Right cardiac atrium (tissue), 5 donors: ENCODE measurements around the gene MRPL44. TPM values are rescaled to one million over a fixed set of nuclear protein-coding genes. Genes with fewer than 3 reads are reported as not detected.
A peak's percentile ranks its signal among the peaks of the same experiment; 100 is the strongest.

ENCODE experiments used
- ATAC-seq, 2 donors: fragments of 200-7000 bp; cut with Tn5 transposase; one replicate each; pipeline versions ENCODE4 v1.8.0 to v1.9.1; 2020; ENCODE audit warnings: moderate library complexity in 2 of 2, mild to moderate bottlenecking in 1 of 2
- DNase-seq, 3 donors: peaks; one replicate each; pipeline ENCODE4 v3.0.0-alpha.2; 2020
- H3K27ac ChIP-seq: one replicate; pipeline ENCODE4 v1.5.1; 2013; ENCODE audit warnings: mild to moderate bottlenecking, low read length, control low read depth, moderate library complexity
- H3K27me3 ChIP-seq: one replicate; pipeline ENCODE4 v1.6.1; 2013; ENCODE audit not compliant: control insufficient read depth, insufficient read depth
- H3K4me1 ChIP-seq: one replicate; pipeline ENCODE4 v1.6.1; 2013; ENCODE audit warnings: low read length; ENCODE audit not compliant: control insufficient read depth, insufficient read depth
- H3K4me3 ChIP-seq: one replicate; pipeline ENCODE4 v1.5.1; 2013; ENCODE audit warnings: low read length, control low read depth
- H3K9me3 ChIP-seq: one replicate; pipeline ENCODE4 v1.6.1; 2013; ENCODE audit warnings: low read length; ENCODE audit not compliant: control insufficient read depth
- WGBS: extraction: QIAGEN DNeasy Blood & Tissue Kit; methylation state at CpG from one replicate; pipeline ENCODE4 v1.1.7; 2013; 5-methylcytosine and 5-hydroxymethylcytosine counted together
- intact Hi-C, 4 donors: fragments of 100-400 bp; cut with DNase I; formaldehyde crosslinking; loops; one replicate each; pipeline versions ENCODE4 v1.11.0 to v1.14.0; 2022 to 2023
- polyA plus RNA-seq: library from polyadenylated mRNA; stranded (reverse); fragments of 200-250 nt; gene quantifications from one replicate; pipeline ENCODE4 v1.2.3, GENCODE V29; 2013
- total RNA-seq, 4 donors: library from RNA; stranded (reverse); fragmentation: NEBNext Ultra II Directional; extraction: Animal tissue kit (Norgen Biotek cat#: 25700); gene quantifications; one replicate each; pipeline ENCODE4 v1.2.1, GENCODE V29; 2021
- donor health status: healthy with polysubstance abuse.
- donor health status: DM: no; HTN: yes; CAD: no.
- donor health status: DM: no; HTN: no; CAD: no.
- donor health status: DM: no; HTN: yes; CAD: no; lungs with severe emphysema.
- donor health status: DM: yes; HTN: yes; CAD: no.

MRPL44 gene
- total and polyA plus RNA-seq, 5 donors = 22.0 to 34.9 (median 31.6) TPM

DNA sequence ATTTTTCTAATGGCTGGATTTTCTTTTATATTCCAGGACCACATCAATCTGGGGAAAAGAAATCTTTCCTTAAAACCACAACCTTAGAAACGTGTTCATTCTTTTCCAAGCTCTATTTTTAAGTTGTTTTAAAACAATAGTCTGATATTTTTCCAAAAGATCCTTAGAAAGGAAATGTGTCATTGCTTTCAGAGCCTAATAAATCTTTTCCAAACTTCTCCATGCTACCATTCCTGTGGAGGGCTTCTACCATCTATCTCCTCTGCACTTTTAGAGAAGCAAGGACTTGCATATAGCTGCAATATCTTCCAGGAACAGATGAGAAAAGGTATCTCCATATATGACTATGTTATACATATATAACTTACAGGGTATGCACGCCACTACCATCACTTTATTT, 33.3 kb upstream of the MRPL44 start:
- intact Hi-C loops = no loop called here
- WGBS = 72% methylated on average over 2 of the region's 2 CpGs
- DNase-seq = no peak
- H3K27me3 ChIP-seq = no peaks in the 10 kb centered on the region
- ATAC-seq = no peak
- no peak overlapping the region for H3K4me3 ChIP-seq
- H3K9me3 ChIP-seq = no peaks in the 10 kb centered on the region
- no peak overlapping the region for H3K27ac ChIP-seq
- H3K4me1 ChIP-seq = peaks cover 2% of the 10 kb centered on the region

DNA sequence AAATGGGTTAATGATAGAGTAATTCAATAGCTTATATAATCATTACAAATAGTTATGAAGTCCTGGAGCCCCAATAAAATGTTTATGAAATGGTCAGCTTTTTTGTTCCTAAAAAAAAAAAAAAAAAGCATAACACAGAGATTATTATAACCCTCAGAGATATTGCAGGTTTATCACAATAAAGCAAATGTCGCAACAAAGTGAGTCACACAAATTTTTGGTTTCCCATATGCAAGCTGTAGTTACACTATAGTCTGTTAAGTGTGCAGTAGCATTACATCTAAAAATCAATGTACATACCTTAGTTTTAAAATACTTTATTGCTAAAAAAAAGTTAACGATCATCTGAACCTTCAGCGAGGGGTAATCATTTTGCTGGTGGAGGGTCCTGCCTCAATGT, 32.2 kb upstream of the MRPL44 start:
- DNase-seq (no peak), ATAC-seq (no peak)
- H3K27ac ChIP-seq = no peak overlapping the region
- no peak overlapping the region for H3K4me3 ChIP-seq
- peaks cover 5% of the 10 kb centered on the region for H3K4me1 ChIP-seq
- no peaks in the 10 kb centered on the region for H3K27me3 ChIP-seq
- no peaks in the 10 kb centered on the region for H3K9me3 ChIP-seq
- intact Hi-C loops = no loop called here
- 98% methylated on average over 3 of the region's 3 CpGs for WGBS

DNA sequence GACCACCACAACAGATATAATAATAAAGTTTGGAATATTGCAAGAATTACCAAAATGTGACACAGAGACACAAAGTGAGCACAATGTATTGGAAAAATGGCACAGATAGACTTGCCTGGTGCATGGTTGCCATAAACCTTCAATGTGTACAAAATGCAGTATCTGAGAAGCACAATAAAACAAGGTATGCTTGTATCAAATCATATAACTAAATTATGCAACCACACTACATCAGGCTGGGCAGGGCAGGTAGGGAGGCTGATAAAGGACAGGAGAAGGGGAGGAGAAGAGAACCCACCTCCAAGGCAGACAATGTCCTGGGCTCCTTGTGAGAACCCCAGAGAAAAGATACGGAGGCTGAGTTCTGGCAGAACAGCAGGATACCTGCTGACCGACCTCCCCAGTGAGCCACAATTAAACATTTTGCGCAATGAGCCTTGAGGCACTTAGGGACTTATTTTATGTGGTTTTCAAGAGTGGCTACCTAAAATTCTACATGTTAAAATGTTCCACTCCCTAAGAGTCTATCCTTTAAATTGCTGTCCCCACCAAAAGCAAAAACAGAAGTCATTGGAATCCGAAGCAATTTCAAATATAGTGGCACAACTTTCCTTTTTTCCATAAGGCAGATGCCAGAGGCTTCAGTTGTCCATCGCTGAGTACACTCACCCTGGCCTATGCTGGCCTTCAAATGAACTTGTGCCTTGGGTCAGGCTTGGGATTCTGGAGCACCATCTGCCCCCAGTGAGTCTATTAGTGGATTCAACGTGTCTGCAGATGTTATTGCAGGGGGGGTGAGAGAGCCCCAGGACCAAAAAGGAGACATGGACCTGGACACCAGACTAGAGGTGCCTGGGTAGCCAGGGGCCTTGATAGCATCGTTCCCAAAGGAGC, 28.9 kb upstream of the MRPL44 start:
- intact Hi-C loops = no loop called here
- H3K4me1 ChIP-seq = peaks cover 5% of the 10 kb centered on the region

DNA sequence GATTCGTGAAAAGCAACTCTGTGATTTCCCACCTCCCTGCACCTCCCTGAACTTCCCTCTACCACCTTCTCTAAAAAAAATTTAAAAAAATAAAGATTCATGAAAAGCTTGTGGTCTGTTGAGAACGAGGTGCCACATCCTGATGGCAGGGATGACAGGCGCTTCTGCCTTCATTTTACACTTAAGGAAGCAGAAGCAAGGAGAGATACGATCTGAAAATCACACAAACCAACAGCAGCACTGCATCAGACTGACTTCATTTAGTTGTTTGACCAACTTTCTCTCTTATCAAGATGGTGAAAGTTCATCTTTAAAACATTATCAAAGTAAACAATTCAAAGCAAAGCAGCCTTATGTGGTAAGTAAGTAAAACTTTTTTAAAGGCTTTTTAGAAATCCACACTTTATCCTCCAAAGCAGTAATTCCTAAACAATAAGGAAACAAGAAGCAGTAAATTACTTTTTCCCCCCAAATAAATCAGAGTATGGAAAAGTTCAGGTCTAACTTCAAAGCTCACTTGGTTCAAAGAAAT, 27.6 kb upstream of the MRPL44 start:
- H3K27ac ChIP-seq = no peak overlapping the region

More for the DNA sequence above, 28.9 kb upstream of the MRPL44 start:
- 92% methylated on average over 7 of the region's 7 CpGs for WGBS
- DNase-seq (no peak), ATAC-seq (no peak)
- no peak overlapping the region for H3K4me3 ChIP-seq
- no peaks in the 10 kb centered on the region for H3K27me3 ChIP-seq
- H3K9me3 ChIP-seq = no peaks in the 10 kb centered on the region
- no peak overlapping the region for H3K27ac ChIP-seq

DNA sequence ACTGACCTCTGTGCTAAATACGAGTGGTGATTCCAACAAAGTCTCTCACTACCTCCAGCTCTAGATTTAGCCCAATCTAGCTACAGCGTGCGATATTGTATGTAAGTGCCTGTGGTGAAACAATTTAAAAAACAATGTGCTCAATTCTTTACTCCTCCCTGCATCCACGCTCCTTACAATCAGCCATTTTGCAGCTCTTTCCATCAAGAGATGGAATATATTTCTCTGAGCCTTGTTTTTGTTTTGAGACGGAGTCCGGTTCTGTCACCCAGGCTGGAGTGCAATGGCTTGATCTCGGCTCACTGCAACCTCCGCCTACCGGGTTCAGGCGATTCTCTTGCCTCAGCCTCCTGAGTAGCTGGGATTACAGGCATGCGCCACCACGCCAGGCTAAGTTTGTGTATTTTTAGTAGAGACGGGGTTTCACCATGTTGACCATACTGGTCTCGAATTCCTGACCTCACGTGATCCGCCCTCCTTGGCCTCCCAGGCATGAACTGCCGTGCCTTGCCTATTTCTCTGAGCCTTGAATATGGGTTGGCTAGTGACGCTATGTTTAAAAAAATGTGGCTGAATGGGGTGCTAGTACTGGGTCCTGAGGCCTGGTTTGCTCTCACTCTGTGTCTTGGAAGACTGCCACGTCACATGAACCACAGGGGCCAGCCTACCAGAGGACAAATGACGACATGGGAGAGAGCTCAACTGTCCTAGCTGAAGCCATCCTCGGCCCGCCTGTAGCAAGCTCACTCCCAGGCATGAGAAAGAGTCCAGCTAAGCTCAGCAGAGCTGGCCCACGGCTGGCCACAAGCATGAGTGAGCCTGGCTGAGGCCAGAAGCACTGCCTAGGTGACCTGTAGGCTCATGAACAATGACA, 26.9 kb upstream of the MRPL44 start:
- Histone ChIP-seq H3K9me3 (no peaks in the 10 kb centered on the region), H3K4me3 (no peak overlapping the region), H3K4me1 (peaks cover 14% of the 10 kb centered on the region), H3K27ac (peak overlapping the region; percentile 58), H3K27me3 (no peaks in the 10 kb centered on the region)
- WGBS = 69% methylated on average over 23 of the region's 23 CpGs
- intact Hi-C loops = no loop called here
- peak; percentile 52 to 78 (median 73) for DNase-seq
- peak; percentile 85 to 88 for ATAC-seq

More for the DNA sequence above, 27.6 kb upstream of the MRPL44 start:
- DNase-seq = no peak
- peaks cover 12% of the 10 kb centered on the region for H3K4me1 ChIP-seq
- intact Hi-C loops = no loop called here
- no peak overlapping the region for H3K4me3 ChIP-seq
- no peak for ATAC-seq
- H3K27me3 ChIP-seq = no peaks in the 10 kb centered on the region
- WGBS = 60% methylated on average over 4 of the region's 4 CpGs
- H3K9me3 ChIP-seq = no peaks in the 10 kb centered on the region

DNA sequence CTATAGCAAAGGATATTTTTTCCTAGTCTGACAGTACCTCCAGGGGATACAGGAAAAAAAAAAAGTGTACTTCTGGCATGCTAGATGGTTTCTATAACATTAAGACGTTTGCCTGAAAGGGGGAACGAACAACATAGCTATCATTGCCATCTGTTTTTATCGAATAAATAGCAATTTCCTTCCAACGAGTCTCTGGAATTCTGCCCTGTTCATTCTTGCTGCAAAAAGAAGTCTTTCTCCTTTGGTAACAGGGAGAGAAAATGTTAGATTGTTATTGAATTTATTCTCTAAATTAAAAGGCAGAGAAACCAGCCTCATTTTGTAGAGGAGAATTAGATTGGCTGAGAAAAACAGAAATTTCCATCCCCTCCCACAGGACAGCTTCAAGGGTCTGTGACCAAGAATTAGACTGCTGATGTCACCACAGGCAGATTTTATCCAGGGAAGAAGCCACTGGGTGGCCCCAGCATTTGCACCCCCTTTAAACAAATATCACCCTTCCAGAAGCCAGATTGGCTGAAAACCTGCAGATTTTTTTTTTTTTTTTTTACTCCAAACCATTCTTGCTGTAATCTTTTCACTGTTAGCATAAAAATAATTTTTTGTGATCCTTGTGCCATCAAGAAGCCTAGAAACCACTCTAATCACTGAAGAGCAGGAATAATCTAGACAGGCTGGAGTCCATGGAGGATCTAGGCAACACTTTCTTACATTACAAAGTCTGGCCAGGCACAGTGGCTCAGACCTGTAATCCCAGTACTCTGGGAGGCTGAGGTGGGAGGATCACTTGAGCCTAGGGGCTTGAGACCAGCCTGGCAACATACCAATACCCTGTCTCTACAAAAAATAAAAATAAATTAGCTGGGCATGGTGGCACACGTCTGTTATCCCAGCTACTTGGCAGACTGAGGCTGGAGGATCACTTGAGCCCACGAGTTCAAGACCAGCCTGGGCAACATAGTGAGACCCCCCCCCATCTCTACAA, 24.2 kb upstream of the MRPL44 start:
- H3K27ac ChIP-seq = no peak overlapping the region
- intact Hi-C loops = no loop called here

DNA sequence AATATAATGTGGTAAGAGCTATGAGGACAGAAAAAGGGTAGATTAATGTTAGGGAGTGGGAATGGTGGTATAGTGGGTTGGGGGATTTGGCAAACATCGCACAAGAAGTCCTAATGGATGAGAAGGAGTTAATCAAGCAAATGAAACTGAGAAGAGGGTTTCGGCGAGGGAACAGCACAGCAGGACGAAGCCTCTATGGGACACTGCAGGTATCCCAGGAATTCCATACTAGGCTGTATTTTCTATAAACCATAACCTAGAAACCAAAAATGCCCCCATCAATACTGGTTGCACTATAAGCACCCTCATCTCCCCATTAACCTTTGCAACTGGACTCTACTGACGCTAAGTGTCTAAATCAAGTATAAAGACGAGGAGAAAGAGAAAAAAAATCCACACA, 22.4 kb upstream of the MRPL44 start:
- Histone ChIP-seq H3K9me3 (no peaks in the 10 kb centered on the region), H3K4me3 (no peak overlapping the region), H3K27ac (no peak overlapping the region), H3K4me1 (peaks cover 26% of the 10 kb centered on the region), H3K27me3 (no peaks in the 10 kb centered on the region)
- DNase-seq (no peak), ATAC-seq (no peak)
- 69% methylated on average over 6 of the region's 6 CpGs for WGBS
- intact Hi-C loops = no loop called here

More for the DNA sequence above, 24.2 kb upstream of the MRPL44 start:
- no peak overlapping the region for H3K4me3 ChIP-seq
- peaks cover 24% of the 10 kb centered on the region for H3K4me1 ChIP-seq
- 43% methylated on average over 6 of the region's 6 CpGs for WGBS
- ATAC-seq = no peak
- H3K27me3 ChIP-seq = no peaks in the 10 kb centered on the region
- DNase-seq = no peak
- H3K9me3 ChIP-seq = no peaks in the 10 kb centered on the region

DNA sequence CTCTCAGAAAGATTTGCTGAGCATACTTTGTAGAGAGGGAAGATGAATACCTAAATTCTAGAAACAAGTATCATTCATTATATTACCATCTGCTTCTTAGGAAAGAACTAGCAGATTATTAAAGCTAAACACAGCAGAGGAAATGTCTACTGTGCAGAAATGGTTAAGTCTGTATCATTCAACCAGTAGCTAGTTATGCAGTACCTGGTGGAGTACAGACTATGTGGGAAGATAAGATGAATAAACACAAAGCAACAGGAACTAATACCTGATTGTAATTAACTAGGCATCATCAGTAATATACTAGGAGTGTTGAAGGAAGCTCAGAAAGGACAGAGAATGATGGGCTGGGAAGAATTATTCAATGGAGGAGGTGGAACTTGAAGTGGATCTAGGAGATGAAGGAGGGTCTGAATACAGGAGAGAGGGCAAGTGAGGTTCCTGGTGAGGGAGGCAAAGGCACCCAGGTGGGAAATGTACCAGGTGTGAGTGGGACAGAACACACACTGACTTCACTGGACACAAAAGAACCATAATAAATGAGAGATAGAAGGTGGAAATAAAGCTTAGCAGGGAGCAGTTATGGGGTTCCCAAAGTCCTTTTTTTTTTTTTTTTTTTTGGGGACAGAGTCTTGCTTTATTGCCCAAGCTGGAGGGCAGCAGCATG, 21.7 kb upstream of the MRPL44 start:
- ATAC-seq = no peak
- no peak overlapping the region for H3K27ac ChIP-seq
- no peak for DNase-seq
- H3K9me3 ChIP-seq = no peaks in the 10 kb centered on the region
- H3K27me3 ChIP-seq = no peaks in the 10 kb centered on the region
- no peak overlapping the region for H3K4me3 ChIP-seq
- H3K4me1 ChIP-seq = peaks cover 24% of the 10 kb centered on the region
- intact Hi-C loops = no loop called here

DNA sequence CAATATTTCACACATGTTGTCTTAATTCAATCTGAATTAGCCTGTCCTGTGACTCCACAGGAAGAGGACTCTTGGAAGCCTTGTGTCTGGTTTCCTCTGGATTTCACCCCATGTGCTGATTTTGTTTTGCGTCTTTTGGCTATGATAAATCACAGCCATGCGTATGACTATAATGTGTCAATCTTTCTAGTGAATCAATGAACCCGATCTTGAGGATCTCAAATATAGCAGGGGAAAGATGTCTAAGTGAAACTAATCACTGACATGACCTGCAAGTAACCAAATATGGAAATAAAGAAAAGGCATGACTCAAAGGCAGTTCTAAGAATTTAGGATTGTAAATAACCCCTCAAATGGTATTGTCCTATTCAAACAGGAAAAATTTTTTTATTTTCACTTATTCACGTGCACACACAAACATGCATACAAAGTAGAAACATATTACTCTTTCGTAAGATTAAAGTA, 20.4 kb upstream of the MRPL44 start:
- DNase-seq (no peak), ATAC-seq (no peak)
- Histone ChIP-seq H3K4me1 (peaks cover 24% of the 10 kb centered on the region), H3K27ac (no peak overlapping the region), H3K4me3 (no peak overlapping the region), H3K27me3 (no peaks in the 10 kb centered on the region), H3K9me3 (no peaks in the 10 kb centered on the region)
- 52% methylated on average over 5 of the region's 5 CpGs for WGBS
- intact Hi-C loops = no loop called here

DNA sequence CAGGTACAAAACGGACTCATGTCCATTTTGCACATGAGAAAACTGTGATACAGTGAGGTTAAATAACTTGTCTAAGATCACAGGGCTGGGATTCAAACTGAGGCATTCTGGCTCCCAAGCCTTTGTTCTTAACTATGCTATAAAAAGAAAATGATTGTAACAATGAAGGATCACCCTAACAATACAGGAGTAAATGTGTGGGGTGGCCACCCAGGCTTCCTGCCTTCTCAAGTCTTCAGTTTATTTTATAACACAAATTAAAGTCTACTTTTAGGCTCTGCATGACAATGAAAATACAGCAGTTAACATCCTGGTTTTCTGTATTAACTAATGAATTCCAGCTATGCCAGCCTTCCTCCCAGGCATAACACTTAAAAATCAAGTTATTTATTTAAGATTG, 19.7 kb upstream of the MRPL44 start:
- no peak for ATAC-seq
- 1% methylated on average over 1 of the region's 1 CpG for WGBS
- intact Hi-C loops = no loop called here
- no peaks in the 10 kb centered on the region for H3K9me3 ChIP-seq
- H3K4me3 ChIP-seq = no peak overlapping the region
- peaks cover 24% of the 10 kb centered on the region for H3K4me1 ChIP-seq
- no peaks in the 10 kb centered on the region for H3K27me3 ChIP-seq
- no peak overlapping the region for H3K27ac ChIP-seq
- no peak for DNase-seq
